Tibial nerve (tissue), 3 donors: Measurements from ENCODE around the gene NSG2.

Experiments
- POLR2A ChIP-seq, 2 donors: fragments of 450-650 bp; IDR thresholded peaks; one replicate each; pipeline ENCODE4 v1.6.1; 2017; ENCODE audit warnings: antibody characterized with exemption in 2 of 2, mild to moderate bottlenecking in 2 of 2, moderate library complexity in 2 of 2
- TF ChIP-seq, protein P1 (sequence below), 5 experiments: fragments of 200-600 bp in 3 of 5; fragments of 450-650 bp in 2 of 5; sonication (generic) in 3 of 5; IDR thresholded peaks; one replicate each; pipeline ENCODE4 v1.5.1; 2016 to 2019; ENCODE audit warnings: antibody characterized with exemption in 5 of 5, mild to moderate bottlenecking in 3 of 5, moderate library complexity in 2 of 5

DNA sequence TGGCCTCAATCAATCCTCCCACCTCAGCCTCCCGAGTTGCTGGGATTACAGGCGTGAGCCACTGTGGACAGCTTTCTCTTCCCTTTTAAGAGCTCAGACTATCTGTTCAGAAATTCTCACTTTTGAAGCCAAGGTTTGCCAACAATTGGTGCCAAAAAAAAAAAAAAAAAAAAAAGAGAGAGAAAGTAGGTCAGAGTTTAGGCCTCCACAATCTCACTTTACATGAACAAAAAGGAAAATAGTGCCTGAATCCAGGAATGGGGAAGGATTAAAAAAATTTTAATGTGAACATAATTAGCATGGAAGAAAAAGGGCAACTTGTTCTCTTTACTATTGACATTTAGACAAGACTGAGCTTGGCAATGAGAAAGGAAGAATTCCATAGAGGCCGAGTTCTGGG lies 94.1 kb downstream of the NSG2 start:
- no peak for TF ChIP-seq POLR2A (IDR thresholded peaks at IDR 0.05)
- TF ChIP-seq, protein P1, sequence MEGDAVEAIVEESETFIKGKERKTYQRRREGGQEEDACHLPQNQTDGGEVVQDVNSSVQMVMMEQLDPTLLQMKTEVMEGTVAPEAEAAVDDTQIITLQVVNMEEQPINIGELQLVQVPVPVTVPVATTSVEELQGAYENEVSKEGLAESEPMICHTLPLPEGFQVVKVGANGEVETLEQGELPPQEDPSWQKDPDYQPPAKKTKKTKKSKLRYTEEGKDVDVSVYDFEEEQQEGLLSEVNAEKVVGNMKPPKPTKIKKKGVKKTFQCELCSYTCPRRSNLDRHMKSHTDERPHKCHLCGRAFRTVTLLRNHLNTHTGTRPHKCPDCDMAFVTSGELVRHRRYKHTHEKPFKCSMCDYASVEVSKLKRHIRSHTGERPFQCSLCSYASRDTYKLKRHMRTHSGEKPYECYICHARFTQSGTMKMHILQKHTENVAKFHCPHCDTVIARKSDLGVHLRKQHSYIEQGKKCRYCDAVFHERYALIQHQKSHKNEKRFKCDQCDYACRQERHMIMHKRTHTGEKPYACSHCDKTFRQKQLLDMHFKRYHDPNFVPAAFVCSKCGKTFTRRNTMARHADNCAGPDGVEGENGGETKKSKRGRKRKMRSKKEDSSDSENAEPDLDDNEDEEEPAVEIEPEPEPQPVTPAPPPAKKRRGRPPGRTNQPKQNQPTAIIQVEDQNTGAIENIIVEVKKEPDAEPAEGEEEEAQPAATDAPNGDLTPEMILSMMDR (IDR thresholded peaks at IDR 0.05) = no peak
